Stomach (tissue), 9 donors: ENCODE measurements around the gene GOLGB1. TPM values are rescaled to one million over a fixed set of nuclear protein-coding genes. Genes with fewer than 3 reads are reported as not detected.

Source experiments
- DNase-seq, 2 donors: peaks; one replicate each; pipeline versions ENCODE4 v3.0.0 to v3.0.0-alpha.2; 2013 to 2019
- H3K27ac ChIP-seq, 5 donors: fragments of 200-600 bp in 4 of 5; sonication (generic) in 4 of 5; one replicate each; pipeline ENCODE4 v1.5.1; 2013 to 2019; ENCODE audit warnings: mild to moderate bottlenecking in 1 of 5, moderate library complexity in 1 of 5
- H3K27me3 ChIP-seq, 3 donors: fragments of 200-600 bp; sonication (generic); one replicate each; pipeline ENCODE4 v1.5.1; 2017 to 2019; ENCODE audit warnings: mixed run types in 1 of 3
- H3K36me3 ChIP-seq, 4 donors: fragments of 200-600 bp; sonication (generic); 1 replicate in 3 of 4; 2 replicates in 1 of 4; pipeline ENCODE4 v1.5.1; 2016 to 2019
- H3K4me1 ChIP-seq, 4 donors: fragments of 200-600 bp; sonication (generic); one replicate each; pipeline ENCODE4 v1.5.1; 2016 to 2019
- H3K4me3 ChIP-seq, 4 donors: fragments of 200-600 bp; sonication (generic) in 3 of 4; one replicate each; pipeline ENCODE4 v1.5.1; 2016 to 2019; ENCODE audit warnings: mild to moderate bottlenecking in 1 of 4
- H3K9me3 ChIP-seq, 4 donors: fragments of 200-600 bp; sonication (generic); one replicate each; pipeline ENCODE4 v1.5.1; 2016 to 2019
- CTCF ChIP-seq, 7 experiments: fragments of 450-650 bp in 4 of 7; fragments of 200-600 bp in 3 of 7; sonication (generic) in 3 of 7; IDR thresholded peaks; one replicate each; pipeline ENCODE4 v1.5.1; 2016 to 2019; ENCODE audit warnings: antibody characterized with exemption in 7 of 7, control low read depth in 2 of 7, mild to moderate bottlenecking in 1 of 7
- EP300 ChIP-seq: sonication (generic); formaldehyde crosslinking; IDR thresholded peaks from one replicate; pipeline ENCODE4 v1.6.1; 2017; ENCODE audit warnings: antibody characterized with exemption
- POLR2A ChIP-seq, 4 donors: fragments of 450-650 bp; IDR thresholded peaks; one replicate each; pipeline ENCODE4 v1.6.1; 2016; ENCODE audit warnings: antibody characterized with exemption in 4 of 4, control low read depth in 2 of 4, mild to moderate bottlenecking in 1 of 4, moderate library complexity in 1 of 4
- POLR2AphosphoS5 ChIP-seq, 3 donors: sonication (generic); formaldehyde crosslinking; IDR thresholded peaks; one replicate each; pipeline ENCODE4 v1.6.1; 2016; ENCODE audit warnings: antibody characterized with exemption in 3 of 3
- WGBS, 5 donors: extraction: QIAGEN DNeasy Blood & Tissue Kit in 3 of 5; methylation state at CpG; one replicate each; pipeline versions ENCODE4 v1.1.5 to v1.1.7; 2013 to 2018; 5-methylcytosine and 5-hydroxymethylcytosine counted together
- intact Hi-C: fragments of 100-400 bp; cut with DNase I; formaldehyde crosslinking; loops from one replicate; pipeline ENCODE4 v1.15.1; 2023; ENCODE audit warnings: low total_unique reads
- polyA plus RNA-seq, 3 donors: library from polyadenylated mRNA; stranded (reverse); fragments of 200-250 nt; gene quantifications; one replicate each; pipeline ENCODE4 v1.2.3, GENCODE V29; 2013
- total RNA-seq, 5 donors: library from RNA; depleted of rRNA; stranded (reverse); fragments of >200 nt; gene quantifications; one replicate each; pipeline versions ENCODE4 v1.1.0 to v1.2.3, GENCODE V29; 2014 to 2016
- donor health status: healthy with polysubstance abuse.
- donor health status: Bipolar disorder and iron deficiency.
- donor health status: healthy.

Gene GOLGB1
- total and polyA plus RNA-seq, 8 donors: 6.7 to 81.1 (median 56.2) TPM

GRCh38 chr3:121720163-121720562, 29.4 kb downstream of the GOLGB1 start:
- Histone ChIP-seq H3K36me3 (peaks cover 58 to 100% (median 100%) of the 10 kb centered on the region in 4 donors), H3K27me3 (no peaks in the 10 kb centered on the region), H3K9me3 (no peaks in the 10 kb centered on the region), H3K27ac (no peak overlapping the region), H3K4me1 (no peaks in the 10 kb centered on the region), H3K4me3 (no peak overlapping the region)
- intact Hi-C loops: no loop called here
- TF ChIP-seq EP300 (no peak), POLR2A (IDR thresholded peaks at IDR 0.05) (no peak)
- no peak for DNase-seq

GRCh38 chr3:121719423-121719822, 30.1 kb downstream of the GOLGB1 start:
- 80 to 89% (median 84%) methylated on average over 5 of the region's 5 CpGs for WGBS, 5 donors
- intact Hi-C loops: no loop called here
- no peak overlapping the region for H3K27ac ChIP-seq
- no peaks in the 10 kb centered on the region for H3K4me1 ChIP-seq
- H3K4me3 ChIP-seq: no peak overlapping the region
- H3K36me3 ChIP-seq: peaks cover 53 to 100% (median 100%) of the 10 kb centered on the region in 4 donors
- no peak for TF ChIP-seq CTCF (IDR thresholded peaks at IDR 0.05)
- no peak for TF ChIP-seq EP300
- TF ChIP-seq POLR2A (IDR thresholded peaks at IDR 0.05): no peak
- TF ChIP-seq POLR2AphosphoS5 (IDR thresholded peaks at IDR 0.05): no peak
- DNase-seq: no peak
- H3K9me3 ChIP-seq: no peaks in the 10 kb centered on the region
- H3K27me3 ChIP-seq: no peaks in the 10 kb centered on the region

- 74 to 90% (median 87%) methylated on average over 6 of the region's 6 CpGs for WGBS, 5 donors
- Histone ChIP-seq H3K9me3 (no peaks in the 10 kb centered on the region), H3K36me3 (peaks cover 43 to 100% (median 100%) of the 10 kb centered on the region in 4 donors), H3K27me3 (no peaks in the 10 kb centered on the region), H3K27ac (no peak overlapping the region), H3K4me3 (no peak overlapping the region), H3K4me1 (no peaks in the 10 kb centered on the region)
- DNase-seq: peak in 1 of 2 donors; percentile 22
- TF ChIP-seq POLR2AphosphoS5 (IDR thresholded peaks at IDR 0.05): no peak
- TF ChIP-seq POLR2A (IDR thresholded peaks at IDR 0.05): no peak
- no peak for TF ChIP-seq CTCF (IDR thresholded peaks at IDR 0.05)
- TF ChIP-seq EP300: no peak
- intact Hi-C loops: no loop called here
Observed at GRCh38 chr3:121718205-121718846, 31.2 kb downstream of the GOLGB1 start.

- WGBS, 5 donors: 36 to 95% (median 47%) methylated on average over 1 of the region's 1 CpG
- H3K4me1 ChIP-seq: no peaks in the 10 kb centered on the region
- H3K36me3 ChIP-seq: peaks cover 7 to 80% (median 68%) of the 10 kb centered on the region in 4 donors
- TF ChIP-seq POLR2AphosphoS5 (IDR thresholded peaks at IDR 0.05): no peak
- TF ChIP-seq CTCF (IDR thresholded peaks at IDR 0.05): no peak
- TF ChIP-seq POLR2A (IDR thresholded peaks at IDR 0.05): no peak
- TF ChIP-seq EP300: no peak
- no peak overlapping the region for H3K27ac ChIP-seq
- no peaks in the 10 kb centered on the region for H3K9me3 ChIP-seq
- no peak overlapping the region for H3K4me3 ChIP-seq
- no peaks in the 10 kb centered on the region for H3K27me3 ChIP-seq
- intact Hi-C loops: no loop called here
- no peak for DNase-seq
Observed at GRCh38 chr3:121710347-121710746, 39.2 kb downstream of the GOLGB1 start.
